ENCODE results near the gene BIVM.

DNA sequence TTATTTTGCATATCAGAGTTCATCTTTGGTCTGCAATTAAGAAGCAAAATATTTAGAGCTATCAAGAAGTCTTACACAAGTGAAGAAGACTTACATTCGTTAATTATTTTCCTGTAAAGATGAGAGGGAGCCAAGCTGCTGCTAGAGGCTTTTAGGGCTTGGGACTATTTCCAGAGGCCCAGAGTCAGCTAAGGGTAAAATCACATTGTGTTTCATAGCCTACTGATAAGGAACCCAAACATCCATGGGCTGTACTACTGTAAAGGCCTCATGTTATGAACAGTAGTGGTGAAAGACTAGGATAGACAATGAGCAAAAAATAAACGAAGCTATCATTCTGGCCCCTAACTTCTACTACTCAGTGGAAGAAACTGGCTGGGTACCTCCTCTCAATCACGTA, 14.4 kb upstream of the BIVM start:
- TF ChIP-seq EZH2 (IDR thresholded peaks at IDR 0.05; ENCODE audit: insufficient read depth, poor library complexity, severe bottlenecking) (no peak), EZH2phosphoT487 (IDR thresholded peaks at IDR 0.05; ENCODE audit: insufficient read depth, low read depth) (no peak)

Measured in GM23248 (cell line).